GM12878 (cell line): ENCODE measurements around the gene SPHK2. TPM values are rescaled to one million over a fixed set of nuclear protein-coding genes. Genes with fewer than 3 reads are reported as not detected.
A peak's percentile ranks its signal among the peaks of the same experiment; 100 is the strongest.

Experiments used
- BCL11A ChIP-seq: IDR thresholded peaks from 2 replicates; pipeline ENCODE4 v1.6.1; 2011; ENCODE audit warnings: low read depth, low read length
- CREM ChIP-seq: IDR thresholded peaks from 2 replicates; pipeline ENCODE4 v1.6.1; 2014; ENCODE audit warnings: antibody characterized with exemption, low read depth
- DPF2 ChIP-seq: fragments of 450-650 bp; IDR thresholded peaks from 2 replicates; pipeline ENCODE4 v1.6.1; 2017; ENCODE audit warnings: mild to moderate bottlenecking
- ETV6 ChIP-seq, 2 experiments: fragments of 450-650 bp in 1 of 2; IDR thresholded peaks in 1 of 2; conservative IDR thresholded peaks in 1 of 2; 2 replicates each; pipeline ENCODE4 v1.6.1; 2014; ENCODE audit warnings: antibody characterized with exemption in 1 of 2, borderline replicate concordance in 1 of 2, low read depth in 1 of 2, mild to moderate bottlenecking in 1 of 2, moderate library complexity in 1 of 2
- FOXM1 ChIP-seq: IDR thresholded peaks from 2 replicates; pipeline ENCODE4 v1.6.1; 2012; ENCODE audit warnings: low read depth, mild to moderate bottlenecking, inconsistent platforms, low read length, moderate library complexity
- LARP7 ChIP-seq: fragments of 450-650 bp; IDR thresholded peaks from 2 replicates; pipeline ENCODE4 v1.6.1; 2017; ENCODE audit warnings: mild to moderate bottlenecking
- MYB ChIP-seq: fragments of 150-350 bp; IDR thresholded peaks from 2 replicates; pipeline ENCODE4 v1.6.1; 2014; ENCODE audit warnings: mild to moderate bottlenecking, low read depth, low read length, borderline replicate concordance
- NBN ChIP-seq: fragments of 450-650 bp; IDR thresholded peaks from 2 replicates; pipeline ENCODE4 v1.6.1; 2016
- NFYB ChIP-seq: IDR thresholded peaks from 2 replicates; pipeline ENCODE4 v1.6.1; 2011; ENCODE audit warnings: low read depth, mild to moderate bottlenecking, low read length, improper control_type of control experiment, moderate library complexity; ENCODE audit not compliant: insufficient read depth
- SMAD1 ChIP-seq: fragments of 450-650 bp; IDR thresholded peaks from 2 replicates; pipeline ENCODE4 v1.6.1; 2018; ENCODE audit warnings: mild to moderate bottlenecking, low read depth; ENCODE audit not compliant: partially characterized antibody
- SMARCA5 ChIP-seq: fragments of 450-650 bp; IDR thresholded peaks from 2 replicates; pipeline ENCODE4 v1.6.1; 2017; ENCODE audit warnings: mild to moderate bottlenecking
- YBX1 ChIP-seq: fragments of 450-650 bp; IDR thresholded peaks from 2 replicates; pipeline ENCODE4 v1.6.1; 2016; ENCODE audit warnings: antibody characterized with exemption
- ZNF622 ChIP-seq: fragments of 450-650 bp; IDR thresholded peaks from 2 replicates; pipeline ENCODE4 v1.6.1; 2017; ENCODE audit warnings: mild to moderate bottlenecking, inconsistent platforms
- ZNF687 ChIP-seq: fragments of 450-650 bp; IDR thresholded peaks from 2 replicates; pipeline ENCODE4 v1.6.1; 2017; ENCODE audit warnings: mild to moderate bottlenecking, moderate library complexity
- polyA plus RNA-seq, 11 experiments: library from polyadenylated mRNA; depleted of rRNA in 4 of 11; unstranded in 6 of 11; stranded (reverse) in 5 of 11; fragments of >200 nt; fragmentation: Nextera tagmentation in 4 of 11; fragmentation: Illumina TruSeq in 1 of 11; extraction: Ambion mirVana in 4 of 11; extraction: Trizol in 1 of 11; gene quantifications; 1 replicate in 1 of 11; 2 replicates in 10 of 11; pipeline versions ENCODE4 v1.2.1 to v1.2.3, GENCODE V29; 2011 to 2016; ENCODE audit warnings: inconsistent platforms in 2 of 11, missing spikeins in 2 of 11, low read depth in 1 of 11
- total RNA-seq, 4 experiments: library from RNA; depleted of rRNA in 3 of 4; stranded (reverse); fragments of >200 nt in 3 of 4; fragmentation: Illumina TruSeq in 1 of 4; extraction: Trizol in 1 of 4; gene quantifications; 2 replicates each; pipeline versions ENCODE4 v1.2.1 to v1.2.3, GENCODE V29; 2013 to 2021

Gene SPHK2
- total and polyA plus RNA-seq, 10 of the 15 experiments (the other 5 are each of a cell fraction or from before 2014, with no cell fraction given) = 0.37 to 40.5 (median 11.2) TPM

- peak; percentile 56; the same call in 1 of the 2 replicates for TF ChIP-seq ZNF687
- peak; percentile 100 for TF ChIP-seq NBN
- no peak for TF ChIP-seq DPF2
- TF ChIP-seq ZNF622 = no peak
- TF ChIP-seq BCL11A = 0 out of 2 replicates have a peak, but pooled peaks have one; percentile 13
- TF ChIP-seq YBX1 = no peak
- TF ChIP-seq SMARCA5 = no peak
- peak; percentile 76 for TF ChIP-seq SMAD1
- TF ChIP-seq LARP7 = no peak; the same call in 1 of the 2 replicates
- TF ChIP-seq ETV6 (conservative IDR thresholded peaks at IDR 0.05 in 1 of 2, IDR thresholded peaks at IDR 0.05 in 1 of 2; ENCODE audit: borderline replicate concordance in 1 of 2, low read depth in 1 of 2) = no peak
- TF ChIP-seq NFYB = peak; percentile 51; the same call in 1 of the 2 replicates
- no peak for TF ChIP-seq FOXM1
- no peak for TF ChIP-seq MYB
- peak; percentile 100 for TF ChIP-seq CREM
These were observed at the start of gene SPHK2, which contains the start of gene RPL18 (continued) for GRCh38 chr19:48618916-48619691.
